Measurements from ENCODE around the gene MESD. TPM values are rescaled to one million over a fixed set of nuclear protein-coding genes. Genes with fewer than 3 reads are reported as not detected.

Gene MESD
- total and polyA plus RNA-seq, 5 experiments from 2014 or later, result 21.3 to 30.7 (median 30.5) TPM

- no peak for DNase-seq
- Mint-ChIP-seq H3K4me1 (peaks cover 9 to 22% (median 20%) of the 10 kb centered on the region in 4 donors), H3K36me3 (peaks cover 0 to 17% (median 15%) of the 10 kb centered on the region in 3 donors), H3K27me3 (no peaks in the 10 kb centered on the region), H3K4me3 (no peak overlapping the region), H3K9me3 (no peaks in the 10 kb centered on the region), H3K27ac (no peak overlapping the region)
- ATAC-seq, result no peak
- POLR2A ChIA-PET, result no interaction called here
Observed at GRCh38 chr15:80923668-80924067, 66.0 kb downstream of the MESD start.

DNA sequence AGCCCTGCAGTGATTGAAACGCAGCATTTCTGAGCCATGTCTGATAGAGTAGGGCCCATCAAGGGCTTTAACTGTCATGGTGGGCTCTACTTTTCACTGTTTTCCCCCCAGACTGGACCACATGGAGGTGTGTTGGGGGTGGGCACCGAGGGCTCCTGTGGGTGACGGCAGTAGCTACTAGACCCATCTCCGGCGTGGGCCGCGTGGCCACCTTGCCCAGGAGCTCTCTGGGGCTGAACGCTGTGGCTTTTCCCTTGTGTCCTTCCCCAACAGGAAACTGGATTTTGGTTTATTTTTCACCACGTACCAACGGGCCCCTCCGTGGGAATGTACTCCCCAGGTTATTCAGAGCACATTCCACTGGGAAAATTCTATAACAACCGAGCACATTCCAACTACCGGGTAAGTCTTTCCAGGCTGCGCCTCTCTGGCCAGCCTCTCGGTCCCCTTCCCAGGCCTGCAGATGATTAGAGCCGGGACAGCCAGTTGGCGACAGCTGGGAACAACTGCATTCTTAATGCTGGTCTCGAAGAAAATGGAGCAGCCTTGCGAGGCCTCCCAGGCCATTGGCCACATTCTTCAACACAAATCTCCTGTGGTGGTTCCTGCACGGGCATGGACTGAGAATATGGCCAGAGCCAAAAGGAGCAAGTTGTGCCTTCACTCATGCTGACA lies 67.7 kb downstream of the MESD start:
- H3K4me1 Mint-ChIP-seq, result peaks cover 5 to 22% (median 20%) of the 10 kb centered on the region in 4 donors
- ATAC-seq, result no peak
- no peaks in the 10 kb centered on the region for H3K9me3 Mint-ChIP-seq

DNA sequence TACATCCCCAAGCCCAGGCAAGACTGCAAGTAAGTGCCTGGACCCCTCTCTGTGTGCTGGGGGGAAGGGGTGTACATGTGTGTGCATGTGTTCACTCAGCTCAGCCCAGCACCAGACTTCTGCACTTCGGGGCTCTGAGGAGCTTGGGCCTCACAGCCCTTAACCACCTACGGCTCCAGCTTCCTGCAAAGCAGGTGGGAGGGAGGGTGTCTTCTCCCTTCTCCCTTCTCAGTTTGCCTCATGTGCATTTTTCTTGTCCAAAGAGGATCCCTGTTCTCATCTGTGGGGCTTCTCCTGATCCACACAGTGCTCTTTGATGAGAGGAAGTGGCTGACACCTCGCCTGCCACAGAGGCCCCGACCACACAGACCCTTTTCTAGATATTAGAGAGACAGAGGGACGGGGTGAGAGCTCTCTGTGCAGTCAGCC lies 69.3 kb downstream of the MESD start:
- no peak for DNase-seq
- no peaks in the 10 kb centered on the region for H3K9me3 Mint-ChIP-seq
- H3K27ac Mint-ChIP-seq, result peak overlapping the region in 3 of 10 donors; percentile 20 to 51 (median 37)
- H3K4me1 Mint-ChIP-seq, result peaks cover 5 to 22% (median 20%) of the 10 kb centered on the region in 4 donors
- POLR2A ChIA-PET, result no interaction called here
- H3K4me3 Mint-ChIP-seq, result no peak overlapping the region
- H3K36me3 Mint-ChIP-seq, result peaks cover 0 to 17% (median 9%) of the 10 kb centered on the region in 3 donors
- no peaks in the 10 kb centered on the region for H3K27me3 Mint-ChIP-seq
- no peak for ATAC-seq

More for the DNA sequence above, 67.7 kb downstream of the MESD start:
- no peak overlapping the region for H3K4me3 Mint-ChIP-seq
- no peaks in the 10 kb centered on the region for H3K27me3 Mint-ChIP-seq
- DNase-seq, result no peak
- POLR2A ChIA-PET, result no interaction called here
- H3K27ac Mint-ChIP-seq, result no peak overlapping the region
- H3K36me3 Mint-ChIP-seq, result peaks cover 0 to 17% (median 11%) of the 10 kb centered on the region in 3 donors

DNA sequence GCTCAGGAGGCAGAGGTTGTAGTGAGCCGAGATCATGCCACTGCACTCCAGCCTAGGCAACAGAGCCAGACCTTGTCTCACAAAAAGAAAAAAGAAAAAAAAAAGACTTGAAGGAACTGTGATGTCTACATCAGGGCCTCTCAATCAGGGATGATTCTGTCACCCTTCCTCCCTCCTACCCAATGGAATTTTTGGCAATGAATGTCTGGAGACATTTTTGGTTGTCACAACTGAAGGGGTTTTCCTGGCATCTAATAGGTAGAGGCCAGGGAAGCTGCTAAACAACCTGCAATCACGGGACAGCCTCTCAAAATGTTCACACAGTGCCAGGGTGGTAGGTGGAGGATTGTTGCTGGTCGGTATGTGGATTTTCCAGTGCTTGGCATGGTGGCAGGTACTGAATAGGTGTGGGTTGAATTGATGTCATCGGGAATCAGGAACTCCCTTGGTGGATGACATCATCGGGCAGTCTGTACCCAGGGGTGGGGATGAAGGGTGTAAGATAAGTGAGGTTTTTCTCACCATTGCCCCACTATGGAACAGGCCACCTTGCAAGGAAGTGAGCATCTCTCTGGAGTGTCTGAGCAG lies 71.3 kb downstream of the MESD start:
- POLR2A ChIA-PET, result no interaction called here
- no peaks in the 10 kb centered on the region for H3K27me3 Mint-ChIP-seq
- peaks cover 5 to 22% (median 20%) of the 10 kb centered on the region in 4 donors for H3K4me1 Mint-ChIP-seq
- H3K4me3 Mint-ChIP-seq, result no peak overlapping the region
- ATAC-seq (no peak), DNase-seq (no peak)
- H3K27ac Mint-ChIP-seq, result peak overlapping the region in 2 of 10 donors; percentile 26 to 45
- peaks cover 0 to 13% (median 6%) of the 10 kb centered on the region in 3 donors for H3K36me3 Mint-ChIP-seq
- no peaks in the 10 kb centered on the region for H3K9me3 Mint-ChIP-seq

- Mint-ChIP-seq H3K27me3 (no peaks in the 10 kb centered on the region), H3K4me1 (peaks cover 2 to 14% (median 10%) of the 10 kb centered on the region in 4 donors), H3K27ac (no peak overlapping the region), H3K9me3 (no peaks in the 10 kb centered on the region), H3K4me3 (no peak overlapping the region), H3K36me3 (peaks cover 0 to 2% (median under 1%) of the 10 kb centered on the region in 3 donors)
- ATAC-seq (no peak), DNase-seq (no peak)
- POLR2A ChIA-PET, result no interaction called here
Observed at GRCh38 chr15:80916056-80916455, 73.6 kb downstream of the MESD start.

DNA sequence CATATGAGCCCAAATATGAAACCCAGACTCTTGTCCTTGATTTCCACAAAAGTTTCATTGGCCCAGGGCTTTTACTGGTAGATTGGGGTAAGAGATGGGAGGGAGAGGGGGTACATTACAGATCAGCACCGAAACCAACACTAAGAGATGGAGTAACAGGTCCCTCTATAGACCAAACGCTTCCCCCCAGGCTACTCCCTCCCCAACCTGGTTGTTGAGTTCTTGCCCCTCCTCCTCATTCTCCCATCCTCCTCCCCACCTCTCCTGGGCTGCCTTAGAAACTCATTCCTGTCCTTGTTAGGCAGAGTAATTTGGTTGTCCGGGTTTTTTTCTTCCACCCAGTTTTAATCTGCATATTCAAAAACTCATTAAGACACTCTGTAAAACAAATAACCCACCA lies 74.1 kb downstream of the MESD start:
- H3K27ac Mint-ChIP-seq, result no peak overlapping the region

GRCh38 chr15:80913541-80913940 lies 76.1 kb downstream of the MESD start:
- H3K36me3 Mint-ChIP-seq, result peaks cover 13 to 25% (median 25%) of the 10 kb centered on the region in 3 donors
- peak overlapping the region in 1 of 10 donors; percentile 2 for H3K27ac Mint-ChIP-seq
- POLR2A ChIA-PET, result no interaction called here
- ATAC-seq, result no peak
- H3K9me3 Mint-ChIP-seq, result peaks cover 0 to 2% (median 0%) of the 10 kb centered on the region in 9 donors
- DNase-seq, result no peak
- H3K4me3 Mint-ChIP-seq, result no peak overlapping the region
- no peaks in the 10 kb centered on the region for H3K4me1 Mint-ChIP-seq
- H3K27me3 Mint-ChIP-seq, result no peaks in the 10 kb centered on the region

More for the DNA sequence above, 74.1 kb downstream of the MESD start:
- peaks cover 2 to 8% (median 4%) of the 10 kb centered on the region in 4 donors for H3K4me1 Mint-ChIP-seq
- POLR2A ChIA-PET, result interaction anchor here (0.6 kb wide), 1 partner anchor 1940 kb away, joined by 3 read pairs; no protein-coding TSS in a partner anchor
- H3K27me3 Mint-ChIP-seq, result no peaks in the 10 kb centered on the region
- ATAC-seq (no peak), DNase-seq (no peak)
- H3K9me3 Mint-ChIP-seq, result no peaks in the 10 kb centered on the region
- H3K4me3 Mint-ChIP-seq, result no peak overlapping the region
- H3K36me3 Mint-ChIP-seq, result peaks cover 0 to 7% (median 6%) of the 10 kb centered on the region in 3 donors

GRCh38 chr15:80912673-80913072 lies 76.9 kb downstream of the MESD start:
- H3K36me3 Mint-ChIP-seq, result peaks cover 13 to 25% (median 25%) of the 10 kb centered on the region in 3 donors
- peaks cover 0 to 2% (median 0%) of the 10 kb centered on the region in 9 donors for H3K9me3 Mint-ChIP-seq
- POLR2A ChIA-PET, result no interaction called here
- no peaks in the 10 kb centered on the region for H3K4me1 Mint-ChIP-seq
- no peaks in the 10 kb centered on the region for H3K27me3 Mint-ChIP-seq
- H3K4me3 Mint-ChIP-seq, result no peak overlapping the region
- DNase-seq (no peak), ATAC-seq (no peak)
- H3K27ac Mint-ChIP-seq, result no peak overlapping the region

GRCh38 chr15:80911821-80912220 lies 77.8 kb downstream of the MESD start:
- Mint-ChIP-seq H3K27ac (peak overlapping the region in 2 of 10 donors; percentile 9 to 61), H3K9me3 (peaks cover 0 to 2% (median 0%) of the 10 kb centered on the region in 9 donors)

GRCh38 chr15:80906159-80906766 lies 83.4 kb downstream of the MESD start:
- H3K4me1 Mint-ChIP-seq, result peaks cover 0 to 3% (median 0%) of the 10 kb centered on the region in 4 donors
- DNase-seq (no peak), ATAC-seq (no peak)
- peaks cover 19 to 34% (median 33%) of the 10 kb centered on the region in 3 donors for H3K36me3 Mint-ChIP-seq
- H3K9me3 Mint-ChIP-seq, result peaks cover 0 to 2% (median 0%) of the 10 kb centered on the region in 9 donors
- POLR2A ChIA-PET, result no interaction called here
- no peaks in the 10 kb centered on the region for H3K27me3 Mint-ChIP-seq
- no peak overlapping the region for H3K27ac Mint-ChIP-seq
- H3K4me3 Mint-ChIP-seq, result no peak overlapping the region

More at GRCh38 chr15:80911821-80912220, 77.8 kb downstream of the MESD start:
- peaks cover 13 to 28% (median 25%) of the 10 kb centered on the region in 3 donors for H3K36me3 Mint-ChIP-seq
- DNase-seq (no peak), ATAC-seq (no peak)
- POLR2A ChIA-PET, result no interaction called here
- H3K4me3 Mint-ChIP-seq, result no peak overlapping the region
- no peaks in the 10 kb centered on the region for H3K27me3 Mint-ChIP-seq
- no peaks in the 10 kb centered on the region for H3K4me1 Mint-ChIP-seq

- no peak for DNase-seq
- Mint-ChIP-seq H3K27ac (no peak overlapping the region), H3K9me3 (peaks cover 0 to 2% (median 0%) of the 10 kb centered on the region in 9 donors), H3K4me3 (no peak overlapping the region), H3K36me3 (peaks cover 19 to 24% (median 21%) of the 10 kb centered on the region in 3 donors), H3K27me3 (no peaks in the 10 kb centered on the region), H3K4me1 (peaks cover 0 to 3% (median 0%) of the 10 kb centered on the region in 4 donors)
- POLR2A ChIA-PET, result no interaction called here
- ATAC-seq, result no peak
Observed at GRCh38 chr15:80904998-80905397, 84.6 kb downstream of the MESD start.

- no peak overlapping the region for H3K4me3 Mint-ChIP-seq
- H3K36me3 Mint-ChIP-seq, result peaks cover 8 to 15% (median 11%) of the 10 kb centered on the region in 3 donors
- no peak overlapping the region for H3K27ac Mint-ChIP-seq
- DNase-seq, result no peak
- H3K27me3 Mint-ChIP-seq, result no peaks in the 10 kb centered on the region
- H3K9me3 Mint-ChIP-seq, result peaks cover 0 to under 1% (median 0%) of the 10 kb centered on the region in 9 donors
- POLR2A ChIA-PET, result no interaction called here
- ATAC-seq, result no peak
- H3K4me1 Mint-ChIP-seq, result peaks cover 0 to 3% (median 0%) of the 10 kb centered on the region in 4 donors
Observed at GRCh38 chr15:80902298-80902801, 87.3 kb downstream of the MESD start.

DNA sequence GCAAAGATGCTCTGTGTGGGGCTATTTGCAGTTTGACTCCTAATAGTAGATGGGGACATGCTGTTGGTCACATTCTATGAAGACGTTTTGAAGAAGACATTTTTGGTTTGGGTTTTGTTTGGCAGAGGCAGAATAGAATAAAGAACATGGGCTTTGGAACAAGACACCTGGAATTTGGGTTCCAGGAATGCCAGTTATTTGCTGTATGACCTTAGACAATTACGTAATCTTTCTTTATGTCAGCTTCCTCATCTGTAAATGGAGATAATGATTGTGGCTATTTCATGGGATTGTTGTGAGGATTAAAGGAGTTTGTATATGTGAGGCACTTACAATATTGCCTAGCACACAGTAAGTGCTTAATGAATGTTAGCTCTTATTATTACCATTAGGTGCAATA lies 91.6 kb downstream of the MESD start:
- peaks cover 0 to under 1% (median 0%) of the 10 kb centered on the region in 4 donors for H3K4me1 Mint-ChIP-seq
- POLR2A ChIA-PET, result no interaction called here
- peaks cover 0 to 15% (median 7%) of the 10 kb centered on the region in 9 donors for H3K9me3 Mint-ChIP-seq
- H3K36me3 Mint-ChIP-seq, result peaks cover 17 to 29% (median 25%) of the 10 kb centered on the region in 3 donors
- ATAC-seq (no peak), DNase-seq (no peak)
- H3K27me3 Mint-ChIP-seq, result no peaks in the 10 kb centered on the region
- no peak overlapping the region for H3K4me3 Mint-ChIP-seq
- H3K27ac Mint-ChIP-seq, result no peak overlapping the region

All from naive thymus-derived CD8-positive, alpha-beta T cell (primary cell).